Aorta (tissue), 5 donors: ENCODE measurements around the gene NT5DC2. TPM values are rescaled to one million over a fixed set of nuclear protein-coding genes. Genes with fewer than 3 reads are reported as not detected.

ENCODE experiments used
- ATAC-seq: fragments of 200-7000 bp; cut with Tn5 transposase; one replicate; pipeline ENCODE4 v1.9.1; 2022; ENCODE audit warnings: moderate library complexity; ENCODE audit not compliant: low FRiP score
- DNase-seq, 2 donors: peaks; one replicate each; pipeline ENCODE4 v3.0.0-alpha.2; 2020
- H3K27ac ChIP-seq, 2 donors: one replicate each; pipeline ENCODE4 v1.5.1; 2013; ENCODE audit warnings: low read length in 2 of 2, mild to moderate bottlenecking in 2 of 2, moderate library complexity in 2 of 2, control low read depth in 1 of 2, inconsistent platforms in 1 of 2, low read depth in 1 of 2
- H3K27me3 ChIP-seq, 2 donors: one replicate each; pipeline ENCODE4 v1.6.1; 2013; ENCODE audit warnings: control low read depth in 1 of 2, low read length in 1 of 2, mild to moderate bottlenecking in 1 of 2, moderate library complexity in 1 of 2; ENCODE audit not compliant: insufficient read depth in 2 of 2, control insufficient read depth in 1 of 2
- H3K36me3 ChIP-seq, 2 donors: one replicate each; pipeline ENCODE4 v1.6.1; 2013; ENCODE audit warnings: control low read depth in 1 of 2, low read length in 1 of 2, mild to moderate bottlenecking in 1 of 2; ENCODE audit not compliant: insufficient read depth in 2 of 2, control insufficient read depth in 1 of 2
- H3K4me1 ChIP-seq, 2 donors: one replicate each; pipeline ENCODE4 v1.6.1; 2013; ENCODE audit warnings: low read length in 2 of 2, control low read depth in 1 of 2, mild to moderate bottlenecking in 1 of 2, moderate library complexity in 1 of 2; ENCODE audit not compliant: insufficient read depth in 2 of 2, control insufficient read depth in 1 of 2
- H3K4me3 ChIP-seq, 2 donors: one replicate each; pipeline ENCODE4 v1.5.1; 2013; ENCODE audit warnings: low read length in 2 of 2, control low read depth in 1 of 2, mild to moderate bottlenecking in 1 of 2
- H3K9me3 ChIP-seq: one replicate; pipeline ENCODE4 v1.6.1; 2013; ENCODE audit warnings: mild to moderate bottlenecking, low read length; ENCODE audit not compliant: control insufficient read depth
- WGBS, 2 donors: extraction: QIAGEN DNeasy Blood & Tissue Kit; methylation state at CpG; one replicate each; pipeline ENCODE4 v1.1.7; 2013; 5-methylcytosine and 5-hydroxymethylcytosine counted together
- intact Hi-C, 2 donors: fragments of 100-400 bp; cut with DNase I; formaldehyde crosslinking; loops; one replicate each; pipeline versions ENCODE4 v1.14.2 to v1.15.0; 2022
- polyA plus RNA-seq, 2 donors: library from polyadenylated mRNA; stranded (reverse); fragments of 200-250 nt; gene quantifications; one replicate each; pipeline ENCODE4 v1.2.3, GENCODE V29; 2013
- total RNA-seq, 2 donors: library from RNA; stranded (reverse); fragmentation: NEBNext Ultra II Directional; extraction: Animal tissue kit (Norgen Biotek cat#: 25700); gene quantifications; one replicate each; pipeline ENCODE4 v1.2.1, GENCODE V29; 2021
- donor health status: healthy with polysubstance abuse.
- donor health status: Bipolar disorder and iron deficiency.
- donor health status: DM: no; HTN: no; CAD: no.
- donor health status: DM: no; HTN: no; CAD: no.
- donor health status: DM: yes; HTN: yes; CAD: no.

Gene NT5DC2
- total and polyA plus RNA-seq, 4 donors, result 29.6 to 148 (median 39.6) TPM

DNA sequence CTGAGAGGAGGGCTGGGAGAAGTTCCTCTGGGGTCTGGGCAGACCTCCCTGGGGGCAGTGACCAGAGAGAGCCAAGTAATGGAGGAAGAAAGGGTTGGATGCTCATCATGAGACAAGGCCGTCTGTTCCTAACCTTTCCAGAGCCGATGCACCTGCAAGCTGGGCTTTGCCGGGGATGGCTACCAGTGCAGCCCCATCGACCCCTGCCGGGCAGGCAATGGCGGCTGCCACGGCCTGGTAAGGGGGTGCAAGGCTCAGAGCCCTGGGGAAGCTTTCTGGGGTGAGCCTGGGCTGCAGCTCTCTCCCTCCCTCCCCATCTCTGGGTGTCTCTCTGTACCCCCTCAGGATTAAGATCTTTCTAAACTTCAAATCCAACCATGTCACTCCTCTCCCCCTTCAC is 22.1 kb downstream of the NT5DC2 start:
- H3K36me3 ChIP-seq, result no peaks in the 10 kb centered on the region
- no peaks in the 10 kb centered on the region for H3K9me3 ChIP-seq
- DNase-seq (no peak), ATAC-seq (no peak)
- intact Hi-C loops, result no loop called here
- WGBS, 2 donors, result 85 to 88% methylated on average over 7 of the region's 7 CpGs
- H3K4me3 ChIP-seq, result no peak overlapping the region
- H3K4me1 ChIP-seq, result no peaks in the 10 kb centered on the region
- H3K27ac ChIP-seq, result no peak overlapping the region
- no peaks in the 10 kb centered on the region for H3K27me3 ChIP-seq

GRCh38 chr3:52509753-52510328 is 23.8 kb downstream of the NT5DC2 start:
- H3K9me3 ChIP-seq, result no peaks in the 10 kb centered on the region
- intact Hi-C loops, result no loop called here
- H3K27me3 ChIP-seq, result no peaks in the 10 kb centered on the region
- ATAC-seq, result no peak
- no peak overlapping the region for H3K4me3 ChIP-seq
- DNase-seq, result no peak
- H3K36me3 ChIP-seq, result no peaks in the 10 kb centered on the region
- H3K4me1 ChIP-seq, result no peaks in the 10 kb centered on the region
- WGBS, 2 donors, result 67 to 68% methylated on average over 12 of the region's 12 CpGs
- no peak overlapping the region for H3K27ac ChIP-seq

DNA sequence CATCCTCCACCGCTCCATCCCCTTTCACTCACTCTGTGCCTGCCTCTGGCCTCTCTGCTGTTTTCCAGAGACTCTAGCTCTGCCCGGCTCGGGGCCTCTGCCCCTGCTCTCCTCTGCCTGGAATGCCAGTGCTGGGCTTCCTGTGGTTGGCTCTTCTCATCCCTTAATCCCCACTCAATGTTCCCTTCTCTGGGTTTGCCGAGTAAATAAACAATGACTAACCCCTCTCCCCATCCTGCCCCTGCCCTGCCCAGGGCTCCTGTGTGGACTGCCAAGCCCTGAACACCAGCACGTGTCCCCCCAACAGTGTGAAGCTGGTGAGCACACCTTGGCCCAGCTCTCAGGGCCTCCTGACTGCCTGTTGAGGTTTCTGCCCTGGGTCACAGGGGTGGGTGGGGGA is 26.3 kb downstream of the NT5DC2 start:
- intact Hi-C loops, result no loop called here

DNA sequence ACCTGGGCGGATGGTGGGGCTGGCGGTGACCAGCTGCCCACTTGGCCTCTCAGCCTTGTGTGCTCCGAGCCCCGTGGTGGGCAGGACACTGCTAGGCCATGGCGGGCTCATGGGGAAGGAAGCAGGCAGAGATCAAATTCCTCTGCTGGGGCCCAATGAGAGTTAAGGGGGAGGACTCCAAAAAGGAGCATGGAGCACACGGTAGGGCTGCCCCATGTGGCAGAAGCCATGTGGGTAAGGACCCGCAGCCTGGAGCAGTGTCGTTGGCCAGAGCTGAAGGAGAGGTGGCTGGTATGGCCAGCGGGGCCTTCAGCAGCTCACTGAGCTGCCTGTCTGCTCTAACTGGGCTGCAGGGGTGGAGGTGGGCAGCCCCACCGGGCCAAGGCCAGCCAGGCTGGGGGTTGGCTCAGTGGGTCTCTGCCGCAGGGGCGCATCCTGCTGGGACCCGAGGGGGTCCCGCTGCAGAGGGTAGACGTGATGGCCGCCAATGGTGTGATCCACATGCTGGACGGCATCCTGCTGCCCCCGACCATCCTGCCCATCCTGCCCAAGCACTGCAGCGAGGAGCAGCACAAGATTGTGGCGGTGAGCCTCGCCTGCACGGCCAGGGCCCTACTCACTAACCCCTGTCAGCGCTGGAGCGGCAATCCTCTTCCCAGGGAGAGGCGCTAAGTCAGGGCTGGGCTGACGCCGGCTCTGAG is 27.2 kb downstream of the NT5DC2 start:
- Histone ChIP-seq H3K9me3 (no peaks in the 10 kb centered on the region), H3K36me3 (no peaks in the 10 kb centered on the region), H3K4me1 (no peaks in the 10 kb centered on the region), H3K27ac (no peak overlapping the region), H3K4me3 (no peak overlapping the region), H3K27me3 (no peaks in the 10 kb centered on the region)
- 84 to 87% methylated on average over 27 of the region's 27 CpGs for WGBS, 2 donors
- ATAC-seq, result no peak
- DNase-seq, result no peak
- intact Hi-C loops, result no loop called here

More for the DNA sequence above, 26.3 kb downstream of the NT5DC2 start:
- H3K27ac ChIP-seq, result no peak overlapping the region
- WGBS, 2 donors, result 77 to 87% methylated on average over 5 of the region's 5 CpGs
- no peaks in the 10 kb centered on the region for H3K36me3 ChIP-seq
- DNase-seq, result no peak
- H3K27me3 ChIP-seq, result no peaks in the 10 kb centered on the region
- no peaks in the 10 kb centered on the region for H3K9me3 ChIP-seq
- ATAC-seq, result no peak
- no peaks in the 10 kb centered on the region for H3K4me1 ChIP-seq
- no peak overlapping the region for H3K4me3 ChIP-seq

DNA sequence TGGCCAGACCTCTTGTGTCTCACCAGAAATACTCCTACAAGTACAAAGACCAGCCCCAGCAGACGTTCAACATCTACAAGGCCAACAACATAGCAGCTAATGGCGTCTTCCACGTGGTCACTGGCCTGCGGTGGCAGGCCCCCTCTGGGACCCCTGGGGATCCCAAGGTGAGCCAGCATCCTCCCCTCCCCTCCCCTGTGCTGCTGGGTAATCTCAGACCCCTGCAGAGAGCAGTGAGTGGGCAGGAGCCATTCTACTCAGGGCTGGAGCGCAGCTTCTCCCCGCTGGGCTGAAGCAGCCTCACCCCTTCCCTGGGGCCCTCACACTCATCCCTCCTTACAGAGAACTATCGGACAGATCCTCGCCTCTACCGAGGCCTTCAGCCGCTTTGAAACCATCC is 28.7 kb downstream of the NT5DC2 start:
- Histone ChIP-seq H3K4me1 (no peaks in the 10 kb centered on the region), H3K27ac (no peak overlapping the region), H3K27me3 (no peaks in the 10 kb centered on the region), H3K4me3 (no peak overlapping the region), H3K36me3 (no peaks in the 10 kb centered on the region), H3K9me3 (no peaks in the 10 kb centered on the region)
- no peak for DNase-seq
- no peak for ATAC-seq
- intact Hi-C loops, result no loop called here
- WGBS, 2 donors, result 82 to 84% methylated on average over 10 of the region's 10 CpGs

DNA sequence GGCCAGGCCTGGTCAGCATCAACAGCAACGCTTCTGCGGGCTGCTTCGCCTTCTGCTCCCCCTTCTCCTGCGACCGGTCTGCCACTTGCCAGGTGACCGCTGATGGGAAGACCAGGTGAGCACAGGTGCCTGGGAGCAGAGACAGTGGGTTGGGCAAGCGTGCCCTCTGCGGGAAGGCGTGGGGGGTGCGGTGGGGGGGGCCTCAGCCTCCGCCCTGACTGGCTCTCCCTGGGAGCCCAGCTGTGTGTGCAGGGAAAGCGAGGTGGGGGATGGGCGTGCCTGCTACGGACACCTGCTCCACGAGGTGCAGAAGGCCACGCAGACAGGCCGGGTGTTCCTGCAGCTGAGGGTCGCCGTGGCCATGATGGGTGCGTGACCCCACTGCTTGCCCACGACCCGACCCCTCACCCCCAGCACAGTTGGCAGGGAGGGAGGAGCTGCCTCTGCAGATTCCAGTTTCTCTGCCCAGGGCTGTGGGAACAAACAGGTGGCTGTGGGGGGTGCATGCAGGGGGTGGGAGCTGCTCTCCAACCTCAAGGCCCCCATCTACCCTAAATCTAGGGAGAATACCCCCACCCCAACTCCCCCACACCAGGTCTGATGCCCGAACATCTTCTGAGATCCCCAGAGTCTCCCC is 29.8 kb downstream of the NT5DC2 start:
- intact Hi-C loops, result no loop called here
- 70 to 71% methylated on average over 19 to 23 of the region's 23 CpGs for WGBS, 2 donors
- no peak for DNase-seq
- Histone ChIP-seq H3K4me3 (no peak overlapping the region), H3K27me3 (no peaks in the 10 kb centered on the region), H3K36me3 (no peaks in the 10 kb centered on the region), H3K27ac (no peak overlapping the region), H3K9me3 (no peaks in the 10 kb centered on the region), H3K4me1 (no peaks in the 10 kb centered on the region)
- no peak for ATAC-seq

- no peak overlapping the region for H3K4me3 ChIP-seq
- ATAC-seq, result no peak
- intact Hi-C loops, result no loop called here
- no peaks in the 10 kb centered on the region for H3K36me3 ChIP-seq
- no peak overlapping the region for H3K27ac ChIP-seq
- no peak for DNase-seq
- no peaks in the 10 kb centered on the region for H3K9me3 ChIP-seq
- no peaks in the 10 kb centered on the region for H3K4me1 ChIP-seq
- H3K27me3 ChIP-seq, result no peaks in the 10 kb centered on the region
- 93 to 94% methylated on average over 11 of the region's 11 CpGs for WGBS, 2 donors
These were observed 30.8 kb downstream of the NT5DC2 start for GRCh38 chr3:52502808-52503350.

GRCh38 chr3:52502001-52502400 is 31.7 kb downstream of the NT5DC2 start:
- intact Hi-C loops, result no loop called here
- no peak for ATAC-seq
- no peak for DNase-seq
- Histone ChIP-seq H3K9me3 (no peaks in the 10 kb centered on the region), H3K27me3 (no peaks in the 10 kb centered on the region), H3K27ac (no peak overlapping the region), H3K4me1 (no peaks in the 10 kb centered on the region), H3K36me3 (no peaks in the 10 kb centered on the region), H3K4me3 (no peak overlapping the region)
- 89 to 92% methylated on average over 11 of the region's 11 CpGs for WGBS, 2 donors

DNA sequence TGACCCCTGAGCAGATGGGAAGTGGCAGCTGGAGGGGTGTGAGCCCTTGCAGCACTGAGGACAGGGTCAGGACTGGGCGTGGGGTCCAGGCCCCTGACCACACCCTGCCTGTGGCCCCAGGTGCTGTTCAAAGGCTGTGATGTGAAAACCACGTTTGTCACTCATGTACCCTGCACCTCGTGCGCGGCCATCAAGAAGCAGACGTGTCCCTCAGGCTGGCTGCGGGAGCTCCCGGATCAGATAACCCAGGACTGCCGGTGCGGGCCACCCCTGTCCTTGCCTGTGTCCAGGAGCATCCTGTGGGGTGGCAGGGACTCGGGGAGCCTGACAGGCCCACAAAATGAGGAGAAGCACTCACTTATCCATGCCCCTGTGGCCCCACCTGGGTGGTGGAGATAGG is 32.6 kb downstream of the NT5DC2 start:
- no peak overlapping the region for H3K4me3 ChIP-seq
- H3K9me3 ChIP-seq, result no peaks in the 10 kb centered on the region
- 89 to 91% methylated on average over 11 of the region's 11 CpGs for WGBS, 2 donors
- no peaks in the 10 kb centered on the region for H3K36me3 ChIP-seq
- ATAC-seq (no peak), DNase-seq (no peak)
- no peak overlapping the region for H3K27ac ChIP-seq
- H3K27me3 ChIP-seq, result no peaks in the 10 kb centered on the region
- intact Hi-C loops, result no loop called here
- no peaks in the 10 kb centered on the region for H3K4me1 ChIP-seq
